PFSK-1 (cell line): ENCODE data around the gene MRPL52.

Experiments used
- POLR2AphosphoS5 ChIP-seq: IDR thresholded peaks from 2 replicates; pipeline ENCODE4 v1.6.1; 2012; ENCODE audit warnings: low read depth, mild to moderate bottlenecking, control low read depth, low read length, moderate library complexity
- SIN3A ChIP-seq: IDR thresholded peaks from 2 replicates; pipeline ENCODE4 v1.6.1; 2012; ENCODE audit warnings: mild to moderate bottlenecking, low read length, moderate library complexity, borderline replicate concordance; ENCODE audit not compliant: insufficient read depth
- TAF1 ChIP-seq: IDR thresholded peaks from 2 replicates; pipeline ENCODE4 v1.6.1; 2012; ENCODE audit warnings: low read length, control low read depth, borderline replicate concordance; ENCODE audit not compliant: insufficient read depth
- TF ChIP-seq, protein P1 (sequence below), 2 experiments: IDR thresholded peaks; 2 replicates each; pipeline versions ENCODE4 v1.6.1 to v1.8.0; 2011 to 2012; ENCODE audit warnings: low read depth in 2 of 2, low read length in 2 of 2, control low read depth in 1 of 2, inconsistent platforms in 1 of 2, mild to moderate bottlenecking in 1 of 2, moderate library complexity in 1 of 2; ENCODE audit not compliant: insufficient read depth in 1 of 2

DNA sequence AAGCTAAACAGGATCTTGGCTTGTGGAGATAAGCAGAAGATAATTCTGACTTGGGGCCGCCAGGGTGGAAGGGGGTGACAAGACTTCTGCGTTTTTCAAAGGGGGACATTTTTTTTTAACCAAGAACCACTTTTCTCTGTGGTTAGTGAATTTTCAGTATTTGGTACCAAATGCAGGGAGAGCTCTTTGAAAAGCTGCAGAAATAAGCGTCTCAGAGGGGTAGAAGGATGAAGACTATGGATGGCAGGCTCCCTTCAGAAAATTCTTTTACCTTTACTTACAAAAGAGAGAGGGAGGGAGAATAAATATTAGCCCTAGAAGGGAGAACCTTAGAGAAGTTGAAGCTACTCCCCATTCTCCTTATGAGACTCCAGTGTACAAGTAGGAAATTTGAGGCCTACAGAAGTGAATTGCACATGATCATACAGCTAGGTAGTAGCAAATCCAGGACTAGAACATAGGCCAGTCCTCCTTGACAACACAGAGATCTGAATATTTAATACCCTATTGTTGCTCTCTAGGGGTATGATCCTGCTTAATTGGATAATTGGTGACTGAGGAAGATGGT, 840 bp downstream of the MRPL52 start:
- TF ChIP-seq POLR2AphosphoS5 (no peak), TAF1 (no peak), SIN3A (no peak)
- TF ChIP-seq, protein P1, sequence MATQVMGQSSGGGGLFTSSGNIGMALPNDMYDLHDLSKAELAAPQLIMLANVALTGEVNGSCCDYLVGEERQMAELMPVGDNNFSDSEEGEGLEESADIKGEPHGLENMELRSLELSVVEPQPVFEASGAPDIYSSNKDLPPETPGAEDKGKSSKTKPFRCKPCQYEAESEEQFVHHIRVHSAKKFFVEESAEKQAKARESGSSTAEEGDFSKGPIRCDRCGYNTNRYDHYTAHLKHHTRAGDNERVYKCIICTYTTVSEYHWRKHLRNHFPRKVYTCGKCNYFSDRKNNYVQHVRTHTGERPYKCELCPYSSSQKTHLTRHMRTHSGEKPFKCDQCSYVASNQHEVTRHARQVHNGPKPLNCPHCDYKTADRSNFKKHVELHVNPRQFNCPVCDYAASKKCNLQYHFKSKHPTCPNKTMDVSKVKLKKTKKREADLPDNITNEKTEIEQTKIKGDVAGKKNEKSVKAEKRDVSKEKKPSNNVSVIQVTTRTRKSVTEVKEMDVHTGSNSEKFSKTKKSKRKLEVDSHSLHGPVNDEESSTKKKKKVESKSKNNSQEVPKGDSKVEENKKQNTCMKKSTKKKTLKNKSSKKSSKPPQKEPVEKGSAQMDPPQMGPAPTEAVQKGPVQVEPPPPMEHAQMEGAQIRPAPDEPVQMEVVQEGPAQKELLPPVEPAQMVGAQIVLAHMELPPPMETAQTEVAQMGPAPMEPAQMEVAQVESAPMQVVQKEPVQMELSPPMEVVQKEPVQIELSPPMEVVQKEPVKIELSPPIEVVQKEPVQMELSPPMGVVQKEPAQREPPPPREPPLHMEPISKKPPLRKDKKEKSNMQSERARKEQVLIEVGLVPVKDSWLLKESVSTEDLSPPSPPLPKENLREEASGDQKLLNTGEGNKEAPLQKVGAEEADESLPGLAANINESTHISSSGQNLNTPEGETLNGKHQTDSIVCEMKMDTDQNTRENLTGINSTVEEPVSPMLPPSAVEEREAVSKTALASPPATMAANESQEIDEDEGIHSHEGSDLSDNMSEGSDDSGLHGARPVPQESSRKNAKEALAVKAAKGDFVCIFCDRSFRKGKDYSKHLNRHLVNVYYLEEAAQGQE (IDR thresholded peaks at IDR 0.05; ENCODE audit: insufficient read depth in 1 of 2, low read depth in 2 of 2, low read length in 2 of 2) = no peak
